Liver (tissue), 3 donors: ENCODE results near the gene STK33.

Experiments
- CTCF ChIP-seq: fragments of 150-350 bp; IDR thresholded peaks from 2 replicates; pipeline ENCODE4 v1.5.1; 2017; ENCODE audit warnings: improper control_type of control experiment, low read depth, low read length; ENCODE audit not compliant: missing input control
- FOXA2 ChIP-seq: IDR thresholded peaks from 2 replicates; pipeline ENCODE4 v1.6.1; 2016; ENCODE audit warnings: antibody characterized with exemption
- GABPA ChIP-seq, 2 donors: IDR thresholded peaks in 1 of 2; conservative IDR thresholded peaks in 1 of 2; 2 replicates each; pipeline ENCODE4 v1.6.1; 2016; ENCODE audit warnings: antibody characterized with exemption in 2 of 2, mild to moderate bottlenecking in 1 of 2, moderate library complexity in 1 of 2
- MAX ChIP-seq: IDR thresholded peaks from 2 replicates; pipeline ENCODE4 v1.6.1; 2016; ENCODE audit warnings: antibody characterized with exemption
- REST ChIP-seq: IDR thresholded peaks from 2 replicates; pipeline ENCODE4 v1.6.1; 2016; ENCODE audit warnings: antibody characterized with exemption, mild to moderate bottlenecking
- TAF1 ChIP-seq: conservative IDR thresholded peaks from 2 replicates; pipeline ENCODE4 v1.6.1; 2016; ENCODE audit warnings: antibody characterized with exemption, mild to moderate bottlenecking
- YY1 ChIP-seq: IDR thresholded peaks from 2 replicates; pipeline ENCODE4 v1.6.1; 2016; ENCODE audit warnings: antibody characterized with exemption, mild to moderate bottlenecking
- donor health status: healthy.
- donor health status: healthy.

GRCh38 chr11:8566613-8567210 is 27.3 kb downstream of the STK33 start:
- TF ChIP-seq CTCF = peak; percentile 66
- TF ChIP-seq MAX = no peak
- no peak for TF ChIP-seq REST
- no peak for TF ChIP-seq FOXA2
- TF ChIP-seq YY1 = no peak
- no peak for TF ChIP-seq GABPA (IDR thresholded peaks at IDR 0.05 in 1 of 2, conservative IDR thresholded peaks at IDR 0.05 in 1 of 2)
- no peak for TF ChIP-seq TAF1
